Glutamatergic neuron (in vitro differentiated cells): Measurements from ENCODE around the gene TEX22. TPM values are rescaled to one million over a fixed set of nuclear protein-coding genes. Genes with fewer than 3 reads are reported as not detected.

Experiments used
- DNase-seq: peaks from one replicate; pipeline ENCODE4 v3.0.0; 2022
- H3K27ac Mint-ChIP-seq: one replicate; pipeline ENCODE4 v1.8.0; 2020; ENCODE audit warnings: mild to moderate bottlenecking, mixed read lengths, inconsistent platforms; ENCODE audit not compliant: unreplicated experiment
- H3K27me3 Mint-ChIP-seq: one replicate; pipeline ENCODE4 v1.8.0; 2020; ENCODE audit warnings: mild to moderate bottlenecking, moderate library complexity, mixed read lengths, inconsistent platforms; ENCODE audit not compliant: unreplicated experiment
- H3K36me3 Mint-ChIP-seq: one replicate; pipeline ENCODE4 v1.8.0; 2020; ENCODE audit warnings: mild to moderate bottlenecking, mixed read lengths, inconsistent platforms; ENCODE audit not compliant: unreplicated experiment
- H3K4me1 Mint-ChIP-seq: one replicate; pipeline ENCODE4 v1.8.0; 2020; ENCODE audit warnings: mild to moderate bottlenecking, low read depth, mixed read lengths, inconsistent platforms; ENCODE audit not compliant: unreplicated experiment
- H3K4me3 Mint-ChIP-seq: one replicate; pipeline ENCODE4 v1.8.0; 2020; ENCODE audit warnings: mild to moderate bottlenecking, mixed read lengths, inconsistent platforms; ENCODE audit not compliant: unreplicated experiment
- H3K9me3 Mint-ChIP-seq: one replicate; pipeline ENCODE4 v1.8.0; 2020; ENCODE audit warnings: mild to moderate bottlenecking, moderate library complexity, mixed read lengths, inconsistent platforms; ENCODE audit not compliant: unreplicated experiment
- CTCF ChIP-seq: fragments of 200-600 bp; sonication (generic); IDR thresholded peaks from one replicate; pipeline ENCODE4 v1.5.0; 2021; ENCODE audit not compliant: partially characterized antibody, unreplicated experiment
- total RNA-seq: library from RNA; stranded (reverse); fragmentation: NEBNext Ultra II Directional; extraction: Animal tissue kit (Norgen Biotek cat#: 25700); gene quantifications from one replicate; pipeline ENCODE4 v1.2.1, GENCODE V29; 2021; ENCODE audit not compliant: unreplicated experiment

Gene TEX22
- total RNA-seq, 1 donor from 2014 or later: 2.7 TPM

- peaks cover 12% of the 10 kb centered on the region for H3K27me3 Mint-ChIP-seq
- no peaks in the 10 kb centered on the region for H3K36me3 Mint-ChIP-seq
- no peak overlapping the region for H3K4me3 Mint-ChIP-seq
- TF ChIP-seq CTCF: no peak
- no peak overlapping the region for H3K27ac Mint-ChIP-seq
- DNase-seq: no peak
- peaks cover 3% of the 10 kb centered on the region for H3K4me1 Mint-ChIP-seq
- peaks cover 7% of the 10 kb centered on the region for H3K9me3 Mint-ChIP-seq
Measured at GRCh38 chr14:105351410-105351809, 46.9 kb upstream of the TEX22 start.

- Mint-ChIP-seq H3K27me3 (peaks cover 12% of the 10 kb centered on the region), H3K9me3 (peaks cover 7% of the 10 kb centered on the region), H3K4me3 (no peak overlapping the region), H3K27ac (no peak overlapping the region), H3K4me1 (peaks cover 2% of the 10 kb centered on the region), H3K36me3 (no peaks in the 10 kb centered on the region)
- peak; percentile 88 for TF ChIP-seq CTCF
- peak; percentile 90 for DNase-seq
Measured at GRCh38 chr14:105351920-105352851, 46.2 kb upstream of the TEX22 start.

- Mint-ChIP-seq H3K27me3 (peaks cover 5% of the 10 kb centered on the region), H3K36me3 (no peaks in the 10 kb centered on the region), H3K9me3 (peaks cover 7% of the 10 kb centered on the region), H3K4me1 (peaks cover 2% of the 10 kb centered on the region), H3K27ac (peak overlapping the region; percentile 62), H3K4me3 (no peak overlapping the region)
- TF ChIP-seq CTCF: no peak
- DNase-seq: no peak
Measured at GRCh38 chr14:105353136-105353535, 45.2 kb upstream of the TEX22 start.

- H3K4me3 Mint-ChIP-seq: no peak overlapping the region
- peaks cover 8% of the 10 kb centered on the region for H3K27me3 Mint-ChIP-seq
- no peaks in the 10 kb centered on the region for H3K36me3 Mint-ChIP-seq
- H3K4me1 Mint-ChIP-seq: peaks cover 2% of the 10 kb centered on the region
- peaks cover 10% of the 10 kb centered on the region for H3K9me3 Mint-ChIP-seq
- H3K27ac Mint-ChIP-seq: no peak overlapping the region
- TF ChIP-seq CTCF: no peak
- no peak for DNase-seq
Measured at GRCh38 chr14:105354541-105354940, 43.8 kb upstream of the TEX22 start.

GRCh38 chr14:105355049-105355575 is 43.2 kb upstream of the TEX22 start:
- Mint-ChIP-seq H3K36me3 (no peaks in the 10 kb centered on the region), H3K27ac (no peak overlapping the region), H3K4me3 (no peak overlapping the region), H3K9me3 (peaks cover 10% of the 10 kb centered on the region), H3K4me1 (peaks cover 2% of the 10 kb centered on the region), H3K27me3 (peaks cover 6% of the 10 kb centered on the region)
- no peak for TF ChIP-seq CTCF
- DNase-seq: no peak
